Activated CD4-positive, CD25-positive, alpha-beta regulatory T cell (primary cell): Measurements from ENCODE around the gene SEC24D.

Source experiments
- DNase-seq, 4 experiments: peaks; one replicate each; lab custom pipeline; 2025; lab: John Stamatoyannopoulos, UW

Gene SEC24D

GRCh38 chr4:118842055-118842454, 6.1 kb upstream of the SEC24D start:
- no peak for DNase-seq

- DNase-seq = no peak
These were observed 3.4 kb upstream of the SEC24D start for GRCh38 chr4:118839221-118839927.

- no peak for DNase-seq
These were observed 1.2 kb upstream of the SEC24D start for GRCh38 chr4:118837121-118837507.

- peak; percentile 2 to 35 (median 10) for DNase-seq
These were observed 585 bp upstream of the SEC24D start for GRCh38 chr4:118836301-118837120.

- DNase-seq = peak in 2 of 4 experiments; percentile 1 to 2
These were observed 861 bp downstream of the SEC24D start for GRCh38 chr4:118834960-118835569.

- DNase-seq = no peak
These were observed 1.9 kb downstream of the SEC24D start for GRCh38 chr4:118834070-118834469.

GRCh38 chr4:118833192-118833820, 2.6 kb downstream of the SEC24D start:
- no peak for DNase-seq

- DNase-seq = no peak
These were observed 6.8 kb downstream of the SEC24D start for GRCh38 chr4:118829107-118829506.

GRCh38 chr4:118826723-118827444, 9.0 kb downstream of the SEC24D start:
- no peak for DNase-seq

GRCh38 chr4:118825799-118826198, 10.1 kb downstream of the SEC24D start:
- DNase-seq = no peak

- no peak for DNase-seq
These were observed 11.8 kb downstream of the SEC24D start for GRCh38 chr4:118824141-118824540.

GRCh38 chr4:118823471-118823870, 12.5 kb downstream of the SEC24D start:
- no peak for DNase-seq

GRCh38 chr4:118821590-118822293, 14.2 kb downstream of the SEC24D start:
- DNase-seq = no peak

GRCh38 chr4:118817178-118817930, 18.6 kb downstream of the SEC24D start:
- no peak for DNase-seq

GRCh38 chr4:118816538-118817177, 19.3 kb downstream of the SEC24D start:
- no peak for DNase-seq

GRCh38 chr4:118814891-118815290, 21.0 kb downstream of the SEC24D start:
- no peak for DNase-seq

- DNase-seq = no peak
These were observed 21.9 kb downstream of the SEC24D start for GRCh38 chr4:118814058-118814457.

GRCh38 chr4:118813561-118813960, 22.4 kb downstream of the SEC24D start:
- DNase-seq = no peak

GRCh38 chr4:118811832-118812231, 24.1 kb downstream of the SEC24D start:
- DNase-seq = no peak
